ENCODE measurements around the gene C6orf62.
A peak's percentile ranks its signal among the peaks of the same experiment; 100 is the strongest.
"Not testable (repeated sequence)": the region's sequence is repeated elsewhere in the genome, so short reads cannot be mapped to it uniquely, and the experiment has no call there.

C6orf62 gene

DNA sequence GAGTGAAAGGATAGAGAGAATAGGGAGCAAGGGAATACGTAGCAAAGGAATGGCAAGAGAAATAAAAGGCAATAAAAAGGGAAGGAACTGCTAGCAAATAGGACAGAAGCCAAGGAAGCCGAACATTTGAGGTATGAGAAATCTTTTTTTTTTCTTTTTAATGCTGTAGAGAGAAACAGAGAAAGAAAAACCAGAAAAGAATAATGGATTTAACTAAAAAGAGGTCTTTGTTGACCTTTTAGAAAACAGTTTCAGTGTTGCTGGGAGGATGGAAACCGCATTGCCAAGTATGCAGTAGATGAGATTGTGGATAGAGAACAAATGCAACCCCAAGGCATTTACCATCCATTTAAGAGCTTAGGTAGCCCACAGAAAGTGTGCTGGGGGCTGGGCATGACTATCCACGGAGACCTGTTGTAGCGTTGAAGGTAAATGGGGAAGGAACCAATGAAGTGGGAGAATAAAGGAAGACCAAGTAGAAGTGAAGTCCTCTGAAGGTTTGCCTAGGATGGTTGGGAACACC, 23.3 kb upstream of the C6orf62 start:
- no peak for DNase-seq

DNA sequence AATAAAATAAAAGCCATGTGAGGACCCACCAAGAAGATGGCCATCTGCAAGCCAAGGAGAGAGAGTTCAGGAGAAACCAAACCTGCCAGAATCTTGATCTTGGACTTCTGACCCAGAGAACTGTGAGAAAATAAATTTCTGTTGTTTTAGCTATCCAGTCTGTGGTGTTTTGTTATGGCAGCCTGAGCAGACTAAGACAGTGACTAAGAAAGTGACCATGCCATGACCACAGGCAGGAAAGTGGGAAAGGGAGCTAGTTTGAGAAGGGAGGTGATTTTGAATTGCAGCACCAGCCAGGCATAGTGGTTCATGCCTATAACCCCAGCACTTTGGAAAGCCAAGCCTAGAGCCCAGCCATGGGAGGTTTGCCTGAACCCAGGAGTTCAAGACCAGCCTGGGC, 21.9 kb upstream of the C6orf62 start:
- DNase-seq: no peak

DNA sequence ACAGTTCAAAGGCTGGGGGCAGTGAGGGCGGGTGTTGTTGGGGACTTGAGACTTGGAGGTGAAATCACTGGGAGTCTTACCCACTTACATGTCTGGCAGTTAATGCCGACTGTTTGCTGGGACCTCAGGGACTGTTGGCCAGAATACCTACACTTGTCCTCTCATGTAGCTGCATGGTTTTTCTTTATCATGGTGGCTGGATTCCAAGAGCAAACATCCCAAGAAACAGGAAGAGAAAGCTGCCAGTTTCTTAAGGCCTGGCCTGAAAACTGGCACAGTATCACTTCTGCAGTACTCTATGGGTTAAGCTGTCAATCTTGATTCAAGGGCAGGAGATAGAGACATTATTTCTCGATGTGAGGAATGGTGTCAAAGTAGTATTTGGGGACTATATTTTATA, 19.8 kb upstream of the C6orf62 start:
- no peak for DNase-seq

DNA sequence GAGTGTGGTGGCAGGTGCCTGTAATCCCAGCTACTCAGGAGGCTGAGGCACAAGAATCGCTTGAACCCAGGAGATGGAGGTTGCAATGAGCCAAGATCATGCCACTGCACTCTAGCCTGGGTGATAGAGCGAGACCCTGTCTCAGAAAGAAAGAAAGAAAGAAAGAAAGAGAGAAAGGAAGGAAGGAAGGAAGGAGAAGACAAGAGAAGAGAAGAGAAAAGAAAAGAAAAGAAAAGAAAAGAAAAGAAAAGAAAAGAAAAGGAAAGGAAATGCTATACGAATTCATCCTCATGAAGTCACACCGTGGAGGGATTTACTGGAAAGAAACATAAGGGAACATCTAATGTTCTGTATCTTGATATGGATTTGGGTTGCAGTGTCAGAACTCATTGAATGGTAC, 15.8 kb upstream of the C6orf62 start:
- not testable (repeated sequence) for DNase-seq

DNA sequence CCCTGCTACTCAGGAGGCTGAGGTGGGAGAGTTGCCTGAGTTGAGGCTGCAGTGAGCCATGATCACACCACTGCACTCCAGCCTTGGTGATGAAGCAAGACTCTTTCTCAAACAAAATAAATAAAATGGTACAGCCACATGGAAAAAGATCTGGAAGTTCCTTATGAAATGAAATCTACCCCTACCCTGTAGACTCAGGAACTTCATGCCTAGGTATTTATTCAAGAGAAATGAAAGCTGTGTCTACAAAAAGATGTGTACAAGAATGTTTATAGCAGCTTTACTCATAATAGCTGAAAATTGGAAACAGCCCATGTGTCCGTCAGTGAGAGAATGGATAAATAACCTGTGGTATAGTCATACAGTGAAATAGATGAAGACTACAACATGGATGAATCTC, 15.2 kb upstream of the C6orf62 start:
- DNase-seq: no peak

DNA sequence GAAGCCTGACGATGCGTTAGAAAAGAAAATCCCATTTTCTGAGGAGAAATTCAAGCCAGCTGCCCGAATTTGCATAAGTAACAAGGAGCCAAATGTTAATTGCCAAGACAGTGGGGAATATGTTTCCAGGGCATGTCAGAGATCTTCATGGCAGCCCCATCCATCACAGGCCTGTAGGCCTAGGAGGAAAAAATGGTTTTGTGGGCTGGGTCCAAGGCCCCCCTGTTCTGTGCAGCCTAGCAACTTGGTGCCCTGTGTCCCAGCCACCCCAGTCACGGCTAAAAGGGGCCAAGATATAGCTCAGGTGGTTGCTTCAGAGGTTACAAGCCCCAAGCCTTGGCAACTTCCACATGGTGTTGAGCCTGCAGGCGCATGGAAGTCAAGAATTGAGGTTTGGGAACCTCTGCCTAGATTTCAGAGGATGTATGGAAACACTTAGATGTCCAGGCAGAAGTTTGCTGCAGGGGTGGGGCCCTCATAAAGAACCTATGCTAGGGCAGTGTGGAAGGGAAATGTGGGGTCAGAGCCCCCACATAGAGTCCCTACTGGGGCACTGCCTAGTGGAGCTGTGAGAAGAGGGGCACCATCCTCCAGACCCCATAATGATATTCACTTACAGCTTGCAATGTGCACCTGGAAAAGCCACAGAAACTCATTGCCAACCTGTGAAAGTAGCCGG, 12.6 kb upstream of the C6orf62 start:
- not testable (repeated sequence) for DNase-seq

DNA sequence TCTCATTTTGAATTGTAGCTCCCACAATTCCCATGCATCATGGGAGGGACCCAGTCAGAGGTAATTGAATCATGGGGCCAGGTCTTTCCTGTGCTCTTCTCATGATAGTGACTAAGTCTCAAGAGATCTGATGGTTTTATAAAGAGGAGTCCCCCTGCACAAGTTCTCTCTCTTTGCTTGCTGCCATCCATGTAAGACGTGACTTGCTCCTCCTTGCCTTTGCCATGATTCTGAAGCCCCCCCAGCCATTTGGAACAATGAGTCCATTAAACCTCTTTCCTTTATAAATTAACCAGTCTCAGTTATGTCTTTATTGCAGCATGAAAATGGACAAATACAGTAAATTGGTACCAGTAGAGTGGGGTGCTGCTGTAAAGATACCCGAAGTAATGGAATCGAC, 11.7 kb upstream of the C6orf62 start:
- not testable (repeated sequence) for DNase-seq

DNA sequence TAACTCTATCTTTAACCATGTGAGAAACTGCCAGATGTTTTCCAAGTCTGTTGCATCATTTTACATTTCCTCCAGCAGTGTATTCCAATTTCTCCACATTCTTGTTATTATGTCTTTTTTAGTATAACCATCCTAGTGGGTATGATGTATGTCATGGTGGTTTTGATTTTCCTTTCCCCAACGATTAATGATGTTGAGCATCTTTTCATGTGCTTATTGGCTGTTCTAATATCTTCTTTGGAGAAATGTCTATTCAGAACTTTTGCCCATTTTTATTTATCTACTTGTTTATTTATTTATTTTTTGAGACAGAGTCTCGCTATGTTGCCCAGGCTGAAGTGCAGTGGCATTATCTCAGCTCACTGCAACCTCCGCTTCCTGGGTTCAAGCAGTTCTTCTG, 4.3 kb upstream of the C6orf62 start:
- no peak for DNase-seq

DNA sequence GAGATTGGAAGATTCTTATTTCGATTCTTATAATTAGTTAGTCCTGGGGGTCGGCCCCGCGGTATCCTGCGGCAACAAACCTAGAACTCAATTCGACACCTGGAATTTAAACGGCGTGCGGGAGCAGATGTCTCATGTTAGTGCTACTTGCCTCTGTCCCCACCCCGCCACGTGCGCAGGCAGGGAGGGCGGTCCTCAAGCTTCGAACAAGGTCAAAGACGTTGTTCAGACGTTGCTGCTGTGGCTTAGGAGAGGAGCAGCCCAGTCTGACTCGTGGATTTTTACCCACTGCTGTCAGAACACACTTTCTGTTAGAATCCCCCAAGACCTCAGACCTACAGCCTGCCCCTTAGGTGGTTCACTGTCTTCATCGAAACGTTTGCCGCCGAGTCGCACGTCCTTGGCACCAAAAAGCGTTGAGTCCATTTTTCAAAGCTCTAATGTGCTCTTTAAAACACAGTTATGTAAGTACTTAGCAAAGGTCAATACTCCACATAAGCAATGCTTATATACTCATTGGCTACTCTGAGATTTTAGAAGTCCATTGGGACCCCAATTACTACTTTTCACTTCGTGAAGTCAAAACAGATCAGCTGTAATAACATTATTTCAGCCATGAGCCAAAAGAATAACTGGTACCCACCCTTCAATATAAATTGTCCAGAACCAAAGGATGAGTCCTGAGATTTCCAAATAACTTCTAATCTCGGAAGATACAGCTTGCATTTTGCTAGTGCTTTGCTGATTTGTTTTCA, 2.7 kb upstream of the C6orf62 start:
- no peak for DNase-seq

DNA sequence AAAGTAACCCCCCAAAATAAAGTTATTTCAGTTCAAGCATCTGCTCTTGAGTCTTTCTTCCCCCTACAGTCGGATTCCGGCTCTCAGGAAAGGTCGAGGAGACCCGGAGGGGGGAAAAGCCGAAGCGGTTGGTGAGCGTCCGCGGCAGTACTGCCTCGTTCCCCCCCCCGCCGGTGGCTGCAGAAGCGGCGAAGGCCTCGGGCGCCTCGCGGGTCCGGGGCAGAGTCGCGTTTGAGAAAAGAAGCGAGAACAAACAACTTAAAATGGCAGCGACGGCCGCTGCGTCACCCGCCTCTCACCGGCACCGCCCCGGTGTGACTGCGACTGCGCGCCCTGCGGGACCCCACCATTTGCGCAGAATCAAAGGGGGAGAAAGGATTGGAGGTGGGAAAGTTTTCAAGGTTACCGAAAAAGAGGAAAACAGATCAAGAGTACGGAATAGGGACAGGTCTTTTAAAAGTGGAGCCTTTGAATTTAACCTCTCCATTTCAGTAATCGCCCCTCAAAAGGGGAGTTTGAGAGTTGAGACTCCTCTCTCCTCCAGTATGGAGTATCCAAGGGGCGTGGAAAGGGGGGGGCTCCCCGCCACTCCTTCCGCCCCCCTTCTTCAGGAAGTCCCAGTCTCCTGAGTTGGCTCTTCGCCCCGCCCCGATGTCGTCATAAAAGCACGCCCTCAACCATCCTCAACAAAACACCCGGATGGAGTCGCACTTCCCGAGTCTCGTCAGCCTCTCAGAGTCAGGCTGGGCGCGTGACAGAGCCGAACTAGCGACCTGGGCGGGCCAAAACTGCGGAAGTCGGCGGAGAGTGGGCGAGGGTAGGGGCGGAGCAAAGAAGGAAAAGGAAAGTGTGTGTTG, 1.9 kb upstream of the C6orf62 start:
- DNase-seq: peak; percentile 100

DNA sequence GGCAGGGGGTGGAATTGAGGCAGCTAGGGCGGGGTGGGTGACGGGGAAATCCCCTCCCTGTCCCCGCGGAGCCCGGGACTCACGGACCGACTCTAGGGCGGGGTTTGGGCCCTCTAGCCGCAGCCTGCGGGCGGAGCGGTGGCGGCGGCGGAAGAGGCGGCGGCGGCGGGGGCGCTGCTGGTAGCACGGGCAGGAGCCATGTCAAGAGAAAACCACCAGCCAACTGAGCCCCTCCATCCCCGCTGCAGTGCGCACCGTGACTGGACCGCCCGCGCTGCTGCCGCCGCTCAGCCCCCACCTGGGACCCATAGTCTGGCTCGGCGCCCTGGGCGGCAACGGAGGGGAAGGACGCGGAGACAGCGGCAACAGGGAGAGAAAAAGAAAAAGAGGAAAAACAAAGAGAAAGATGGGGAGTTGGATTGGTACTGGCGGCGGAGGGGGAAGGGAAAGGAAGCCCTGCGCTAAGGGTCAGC, 1.2 kb upstream of the C6orf62 start:
- peak; percentile 80 to 82 for DNase-seq

DNA sequence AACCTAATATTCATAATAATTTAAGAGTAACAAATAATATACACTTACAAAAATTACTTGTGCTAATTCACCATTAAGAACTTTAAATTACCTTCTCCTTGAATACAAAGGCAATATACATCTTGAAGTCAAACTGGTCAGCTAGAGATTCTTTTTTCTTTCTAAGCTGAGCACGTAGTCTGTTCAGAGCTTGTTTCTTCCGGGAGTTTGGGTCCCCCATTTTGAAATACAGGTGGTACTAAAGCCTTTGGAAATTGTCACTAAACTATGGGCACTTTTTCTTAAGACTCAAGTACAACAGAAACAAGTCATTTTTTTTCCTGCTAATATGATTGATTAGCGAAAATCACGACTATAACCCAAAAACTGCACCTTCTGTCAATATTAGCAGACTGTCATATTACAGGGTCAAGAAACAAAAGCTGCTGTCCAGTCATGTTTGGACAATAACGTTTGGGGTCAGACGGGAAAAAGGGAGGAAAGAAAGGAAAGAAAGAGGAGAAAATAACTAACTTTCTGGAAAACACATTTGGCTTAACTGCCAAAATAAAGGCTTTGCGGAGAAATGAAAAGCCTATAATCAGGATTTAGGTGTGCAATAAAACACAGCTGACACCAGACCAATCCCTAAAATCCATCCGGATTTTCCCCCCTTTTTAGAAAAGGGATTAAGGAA, 367 bp downstream of the C6orf62 start:
- DNase-seq: no peak

DNA sequence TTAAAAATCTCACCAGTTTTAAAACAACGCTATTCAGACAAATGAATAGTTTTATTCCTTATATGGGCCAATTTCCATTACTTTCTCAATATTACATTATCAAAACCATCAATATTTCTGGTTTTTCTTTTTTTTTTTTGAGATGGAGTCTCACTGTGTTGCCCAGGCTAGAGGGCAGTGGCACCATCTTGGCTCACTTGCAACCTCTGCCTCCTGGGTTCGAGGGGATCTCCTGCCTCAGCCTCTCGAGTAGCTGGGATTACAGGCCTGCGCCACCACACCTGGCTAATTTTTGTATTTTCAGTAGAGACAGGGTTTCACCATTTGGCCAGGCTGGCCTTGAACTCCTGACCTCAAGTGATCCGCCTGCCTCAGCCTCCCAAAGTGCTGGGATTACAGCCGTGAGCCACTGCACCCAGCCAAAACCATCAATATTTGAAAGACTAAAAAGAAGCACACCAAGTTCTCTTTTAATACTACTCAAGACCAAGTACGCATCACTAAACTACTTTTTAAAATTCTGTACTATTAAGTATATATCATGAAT, 2.3 kb downstream of the C6orf62 start:
- not testable (repeated sequence) for DNase-seq

DNA sequence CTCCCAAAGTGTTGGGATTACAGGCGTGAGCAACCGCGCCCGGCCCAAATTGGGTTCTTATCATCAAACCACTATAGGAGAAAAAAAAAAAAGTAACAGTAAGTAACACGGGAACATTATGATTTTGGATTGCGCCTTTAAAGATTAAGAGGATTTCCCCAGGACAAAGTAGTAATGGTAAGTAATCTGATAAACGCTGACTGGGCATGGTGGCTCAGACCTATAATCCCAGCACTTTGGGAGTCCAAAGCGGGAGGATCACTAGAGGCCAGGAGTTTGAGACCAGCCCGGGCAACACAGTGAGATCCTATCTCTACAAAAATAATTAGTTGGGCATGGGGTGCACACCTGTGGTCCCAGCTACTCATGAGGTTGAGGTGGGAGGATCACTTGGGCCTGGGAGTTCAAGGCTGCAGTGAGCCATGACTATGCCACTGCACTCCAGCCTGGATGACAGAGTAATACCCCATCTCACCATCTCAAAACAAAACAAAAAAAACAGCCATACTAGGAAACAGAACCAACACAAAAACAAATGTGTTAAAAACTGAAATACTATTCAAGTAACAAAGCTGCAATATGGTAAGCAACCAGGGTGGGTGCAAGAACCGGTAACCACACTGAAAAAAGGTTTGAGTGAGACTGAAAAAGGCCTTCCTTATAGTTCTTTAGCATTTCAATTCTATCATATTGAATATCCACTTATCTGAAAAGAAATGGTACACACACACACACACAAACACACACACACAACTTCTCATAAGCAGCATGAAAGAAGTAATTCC, 8.2 kb downstream of the C6orf62 start:
- no peak for DNase-seq

DNA sequence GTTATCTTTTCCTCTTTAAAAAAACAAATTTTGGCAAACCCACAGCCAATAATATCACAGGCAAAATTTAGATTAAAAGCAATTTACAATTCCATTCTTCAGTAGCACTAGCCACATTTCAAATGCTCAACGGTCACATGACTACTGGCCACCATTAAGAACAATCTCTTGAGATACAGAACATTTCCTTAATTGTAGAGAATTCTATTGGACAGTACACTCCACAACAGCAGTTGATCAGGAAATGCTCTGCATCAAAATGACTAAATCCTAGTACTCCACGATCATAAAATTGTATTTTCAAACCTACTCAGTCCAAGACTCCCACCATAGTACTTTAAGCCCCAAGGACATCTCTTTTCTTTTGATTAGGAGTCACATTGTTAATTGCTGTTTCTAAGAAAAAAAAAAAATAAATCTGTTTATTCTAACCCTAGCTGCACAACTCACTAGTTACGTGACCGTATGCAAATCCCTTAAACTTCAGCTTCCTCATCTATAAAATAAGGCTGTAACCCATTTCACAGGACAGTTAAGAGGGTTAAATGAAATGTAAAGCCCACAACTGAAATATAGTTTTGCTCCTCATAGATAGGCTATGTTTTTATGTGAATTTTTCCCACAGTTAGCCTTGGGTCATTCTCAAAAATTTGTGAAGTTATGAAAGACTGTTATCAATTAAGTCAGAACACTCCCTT, 9.8 kb downstream of the C6orf62 start:
- DNase-seq: no peak

DNA sequence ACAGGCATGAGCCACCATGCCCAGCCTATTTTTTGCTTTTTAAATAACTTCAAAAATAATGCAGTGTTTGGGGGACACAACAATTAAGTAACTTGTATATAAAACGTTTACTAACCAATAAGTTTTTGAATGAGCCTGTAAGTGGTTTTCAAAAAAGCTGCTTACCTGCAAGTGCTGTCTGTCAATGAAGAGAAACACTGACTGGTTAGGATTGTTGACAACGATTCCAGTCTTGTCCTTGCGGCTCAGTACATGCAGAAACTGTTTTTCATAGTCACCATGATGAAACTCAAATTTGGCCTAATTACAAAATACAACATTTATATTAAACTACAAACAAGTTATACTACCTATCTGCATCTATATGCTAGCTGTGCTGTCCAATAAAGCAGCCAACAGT, 10.3 kb downstream of the C6orf62 start:
- no peak for DNase-seq

DNA sequence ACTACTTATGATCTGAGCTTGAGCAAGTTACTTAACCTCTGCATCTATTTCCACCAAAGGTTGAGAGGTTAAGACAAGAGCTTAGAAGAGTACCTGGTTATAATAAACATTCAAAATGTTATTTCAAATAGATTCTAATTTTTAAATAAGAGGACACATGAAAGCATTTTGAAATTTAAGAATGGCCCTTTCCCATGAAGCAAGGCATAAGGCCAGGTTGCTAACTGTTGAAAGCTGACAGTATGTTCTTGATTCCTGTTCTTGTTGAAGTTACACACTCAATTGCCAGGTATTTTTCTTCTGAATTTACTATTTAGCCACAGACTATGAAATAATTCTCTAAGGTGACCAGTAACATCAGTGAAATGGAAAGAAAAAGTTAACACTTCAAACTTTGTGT, 14.5 kb downstream of the C6orf62 start:
- no peak for DNase-seq

DNA sequence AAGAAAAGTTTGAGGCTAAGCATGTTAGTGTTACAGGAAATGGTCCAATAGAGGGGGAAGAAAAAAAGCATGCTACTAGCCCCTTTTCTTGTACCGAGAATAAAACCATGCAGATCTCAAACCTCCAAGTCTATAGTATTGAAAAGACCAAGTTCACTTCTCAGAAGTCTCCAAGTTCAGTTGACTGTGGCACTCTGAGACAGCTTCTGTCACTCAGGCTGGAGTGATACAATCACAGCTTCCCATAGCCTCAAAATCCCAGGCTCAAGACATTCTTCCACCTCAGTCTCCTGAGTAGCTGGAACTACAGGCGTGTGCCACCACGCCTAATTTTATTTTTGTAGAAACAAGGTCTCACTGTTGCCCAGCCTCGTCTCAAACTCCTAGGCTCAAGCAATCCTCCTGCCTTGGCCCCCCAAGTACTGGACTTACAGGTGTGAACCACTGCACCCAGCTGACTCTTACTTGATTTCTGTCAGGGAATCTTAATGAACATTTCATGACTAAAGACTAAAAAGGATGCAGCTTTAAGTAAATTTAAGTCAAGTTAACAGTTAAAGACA, 16.2 kb downstream of the C6orf62 start:
- no peak for DNase-seq

DNA sequence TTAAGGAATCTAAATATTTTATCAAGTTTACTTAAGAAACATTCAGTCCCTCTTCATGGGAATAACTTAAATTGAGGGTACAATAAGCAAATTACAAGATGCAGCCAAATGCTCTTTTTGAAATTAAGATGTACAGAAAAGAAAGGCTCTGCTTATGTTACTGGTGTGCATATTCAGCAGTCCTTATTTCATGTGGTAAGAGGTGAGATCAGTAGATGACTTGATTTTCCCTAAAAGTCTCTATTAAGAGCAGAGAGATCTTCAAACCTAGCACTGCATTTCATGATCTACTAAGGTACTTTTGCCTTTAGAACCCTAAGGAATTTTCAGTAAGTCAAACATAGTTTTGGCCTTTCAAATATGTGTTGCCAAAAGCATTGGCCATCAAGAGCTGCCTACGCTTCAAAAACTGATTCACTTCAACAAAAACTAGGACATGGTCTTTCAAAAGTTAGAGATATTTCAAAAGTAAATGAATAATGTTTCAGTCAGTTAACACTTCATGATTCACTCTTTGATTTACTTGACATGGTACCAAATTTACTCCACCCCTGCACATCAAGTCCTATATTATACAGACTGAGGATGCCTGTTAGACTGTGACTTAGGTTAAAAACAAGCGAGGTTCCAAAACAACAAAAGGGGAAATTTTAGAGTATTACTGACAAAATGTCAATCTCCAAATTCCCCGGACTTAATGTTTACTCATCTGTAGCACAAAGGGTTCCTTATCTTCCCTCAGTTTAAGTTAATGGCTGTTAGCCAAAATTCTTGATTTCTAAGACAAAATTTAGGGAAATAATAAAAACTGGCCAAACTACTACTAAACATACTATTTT, 19.2 kb downstream of the C6orf62 start:
- no peak for DNase-seq

DNA sequence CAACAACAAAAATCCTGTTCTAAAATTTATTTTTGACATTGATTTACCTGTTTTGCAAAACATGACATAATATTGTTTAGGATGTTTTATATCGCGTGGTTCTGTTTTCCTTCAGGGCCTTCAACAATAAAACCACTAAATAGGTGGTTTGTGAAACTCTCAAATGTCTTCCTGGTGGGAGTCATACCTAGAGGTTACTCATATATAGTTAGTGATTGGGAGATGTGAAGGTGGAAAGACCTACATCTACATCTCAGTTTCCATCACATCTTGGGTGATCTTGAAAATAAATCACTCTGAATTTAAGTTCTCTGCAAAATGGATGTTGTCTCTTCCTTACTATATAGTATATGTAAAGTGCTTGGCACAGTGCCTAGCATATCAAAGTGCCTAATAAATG, 22.9 kb downstream of the C6orf62 start:
- no peak for DNase-seq
